Cerebellar cortex (tissue), 1 donor: Measurements from ENCODE around the gene VPS37D.
"Not testable (repeated sequence)": the region's sequence is repeated elsewhere in the genome, so short reads cannot be mapped to it uniquely, and the experiment has no call there.

ENCODE experiments used
- DNase-seq: peaks from one replicate; pipeline ENCODE4 v3.0.0-alpha.2; 2015; ENCODE audit warnings: low spot score

Gene VPS37D

GRCh38 chr7:73646785-73647724 lies 20.6 kb upstream of the VPS37D start:
- DNase-seq, result no peak

GRCh38 chr7:73647725-73648592 lies 19.7 kb upstream of the VPS37D start:
- DNase-seq, result no peak

- no peak for DNase-seq
Measured at GRCh38 chr7:73648593-73649332, 18.9 kb upstream of the VPS37D start.

GRCh38 chr7:73649576-73649975 lies 18.1 kb upstream of the VPS37D start:
- no peak for DNase-seq

GRCh38 chr7:73650524-73650923 lies 17.1 kb upstream of the VPS37D start:
- no peak for DNase-seq

GRCh38 chr7:73652541-73652949 lies 15.1 kb upstream of the VPS37D start:
- no peak for DNase-seq

- not testable (repeated sequence) for DNase-seq
Measured at GRCh38 chr7:73655309-73655708, 12.3 kb upstream of the VPS37D start.

GRCh38 chr7:73659983-73660382 lies 7.6 kb upstream of the VPS37D start:
- no peak for DNase-seq

GRCh38 chr7:73660594-73660993 lies 7.0 kb upstream of the VPS37D start:
- not testable (repeated sequence) for DNase-seq

- DNase-seq, result no peak
Measured at GRCh38 chr7:73663033-73663432, 4.6 kb upstream of the VPS37D start.

GRCh38 chr7:73668103-73668885 lies 663 bp downstream of the VPS37D start:
- peak; percentile 38 for DNase-seq

- DNase-seq, result no peak
Measured at GRCh38 chr7:73668886-73669230, 1.2 kb downstream of the VPS37D start.

GRCh38 chr7:73669288-73669701 lies 1.7 kb downstream of the VPS37D start:
- DNase-seq, result no peak

GRCh38 chr7:73669858-73670385 lies 2.3 kb downstream of the VPS37D start:
- no peak for DNase-seq

- DNase-seq, result no peak
Measured at GRCh38 chr7:73671322-73671661, 3.7 kb downstream of the VPS37D start.

GRCh38 chr7:73671857-73672445 lies 4.3 kb downstream of the VPS37D start:
- DNase-seq, result no peak

GRCh38 chr7:73674468-73675124 lies 7.0 kb downstream of the VPS37D start:
- no peak for DNase-seq

GRCh38 chr7:73676062-73676461 lies 8.4 kb downstream of the VPS37D start:
- DNase-seq, result not testable (repeated sequence)

GRCh38 chr7:73678862-73679261 lies 11.2 kb downstream of the VPS37D start:
- DNase-seq, result no peak

- DNase-seq, result no peak
Measured at GRCh38 chr7:73679709-73680108, 12.1 kb downstream of the VPS37D start.
